ENCODE measurements around the gene ADGRD1. TPM values are rescaled to one million over a fixed set of nuclear protein-coding genes. Genes with fewer than 3 reads are reported as not detected.

Gene ADGRD1
- polyA plus RNA-seq, 3 donors = 4.7 to 17.9 (median 4.9) TPM

- TF ChIP-seq, protein P1, sequence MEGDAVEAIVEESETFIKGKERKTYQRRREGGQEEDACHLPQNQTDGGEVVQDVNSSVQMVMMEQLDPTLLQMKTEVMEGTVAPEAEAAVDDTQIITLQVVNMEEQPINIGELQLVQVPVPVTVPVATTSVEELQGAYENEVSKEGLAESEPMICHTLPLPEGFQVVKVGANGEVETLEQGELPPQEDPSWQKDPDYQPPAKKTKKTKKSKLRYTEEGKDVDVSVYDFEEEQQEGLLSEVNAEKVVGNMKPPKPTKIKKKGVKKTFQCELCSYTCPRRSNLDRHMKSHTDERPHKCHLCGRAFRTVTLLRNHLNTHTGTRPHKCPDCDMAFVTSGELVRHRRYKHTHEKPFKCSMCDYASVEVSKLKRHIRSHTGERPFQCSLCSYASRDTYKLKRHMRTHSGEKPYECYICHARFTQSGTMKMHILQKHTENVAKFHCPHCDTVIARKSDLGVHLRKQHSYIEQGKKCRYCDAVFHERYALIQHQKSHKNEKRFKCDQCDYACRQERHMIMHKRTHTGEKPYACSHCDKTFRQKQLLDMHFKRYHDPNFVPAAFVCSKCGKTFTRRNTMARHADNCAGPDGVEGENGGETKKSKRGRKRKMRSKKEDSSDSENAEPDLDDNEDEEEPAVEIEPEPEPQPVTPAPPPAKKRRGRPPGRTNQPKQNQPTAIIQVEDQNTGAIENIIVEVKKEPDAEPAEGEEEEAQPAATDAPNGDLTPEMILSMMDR (IDR thresholded peaks at IDR 0.05) = no peak
- DNase-seq = no peak
- Mint-ChIP-seq H3K4me1 (no peaks in the 10 kb centered on the region), H3K4me3 (no peak overlapping the region), H3K9me3 (peaks cover 0 to 1% (median 0%) of the 10 kb centered on the region in 7 donors), H3K27ac (no peak overlapping the region), H3K27me3 (ENCODE audit: low read depth in 3 of 3) (peaks cover 11 to 31% (median 17%) of the 10 kb centered on the region in 3 donors), H3K36me3 (peaks cover 0 to 4% of the 10 kb centered on the region in 2 donors)
- H3K27ac ChIP-seq (ENCODE audit: low read depth in 1 of 2, low read length in 2 of 2) = no peak overlapping the region
- H3K36me3 ChIP-seq (replicated peaks in 1 of 2; ENCODE audit: control insufficient read depth in 1 of 2, insufficient read depth in 2 of 2, low read length in 2 of 2) = no peaks in the 10 kb centered on the region
- no peak overlapping the region for H3K4me2 ChIP-seq (replicated peaks; ENCODE audit: extremely low read depth, low read length, poor library complexity, severe bottlenecking)
- no peaks in the 10 kb centered on the region for H3K4me1 ChIP-seq (ENCODE audit: control insufficient read depth in 1 of 2, insufficient read depth in 2 of 2, low read length in 2 of 2)
- WGBS (ENCODE audit: insufficient coverage) = 78% methylated on average over 19 of the region's 25 CpGs
- no peak overlapping the region for H2AFZ ChIP-seq (ENCODE audit: insufficient read depth, low read depth, low read length, poor library complexity, severe bottlenecking)
- intact Hi-C loops (cut with micrococcal nuclease) = no loop called here
- no peaks in the 10 kb centered on the region for H3K9me3 ChIP-seq (replicated peaks in 1 of 2; ENCODE audit: control insufficient read depth in 1 of 2, insufficient read depth in 1 of 2, low read length in 2 of 2)
- H4K20me1 ChIP-seq (ENCODE audit: insufficient read depth, low read length) = peaks cover 39% of the 10 kb centered on the region
- no peak overlapping the region for H3K4me3 ChIP-seq (replicated peaks in 1 of 3; ENCODE audit: low read depth in 2 of 3, low read length in 3 of 3)
- no peaks in the 10 kb centered on the region for H3K79me2 ChIP-seq (ENCODE audit: insufficient read depth, low read length)
- no peaks in the 10 kb centered on the region for H3K27me3 ChIP-seq (ENCODE audit: control insufficient read depth in 2 of 2, insufficient read depth in 2 of 2, low read length in 2 of 2)
- no peak overlapping the region for H3K9ac ChIP-seq (ENCODE audit: insufficient read depth, low read length, poor library complexity, severe bottlenecking)
Measured at GRCh38 chr12:131057211-131057721, 103.6 kb downstream of the ADGRD1 start.

DNA sequence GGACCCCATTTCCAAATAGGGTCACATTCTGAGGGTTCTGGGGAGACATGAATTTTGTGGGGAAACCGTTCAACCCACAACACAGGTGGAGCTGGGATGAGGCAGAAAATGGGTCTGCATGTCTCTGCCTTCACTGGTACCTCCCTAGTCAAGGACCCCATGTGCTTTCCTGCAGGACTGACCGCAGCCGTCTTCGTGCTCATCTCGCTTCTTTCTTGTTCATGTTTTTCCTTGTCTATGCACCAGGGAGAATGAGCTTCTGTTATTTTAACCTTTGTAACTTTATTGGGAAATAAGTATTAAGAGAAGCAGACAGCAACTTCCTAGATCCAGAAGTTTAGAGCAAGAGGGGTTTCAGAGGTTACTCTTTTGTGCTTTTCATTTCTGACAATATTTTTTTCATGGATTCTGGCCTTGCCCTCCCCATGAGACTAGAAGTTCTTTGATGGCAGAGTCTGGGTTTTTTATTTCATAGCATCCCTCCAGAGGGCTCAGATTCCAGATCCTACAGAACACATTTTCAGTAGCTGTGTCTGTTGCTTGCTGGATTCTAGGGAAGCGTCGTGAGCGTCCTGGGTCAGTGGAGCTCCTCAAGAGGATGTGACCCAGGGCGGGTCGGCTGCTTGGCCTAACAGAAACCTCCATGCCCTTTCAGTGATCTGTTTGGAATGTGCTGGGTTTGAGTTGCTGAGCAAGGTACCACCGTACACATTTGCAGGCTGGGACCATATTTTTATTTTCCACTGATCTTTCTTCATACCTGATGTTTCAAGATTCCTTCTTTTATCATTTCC is 104.2 kb downstream of the ADGRD1 start:
- H4K20me1 ChIP-seq (ENCODE audit: insufficient read depth, low read length) = peaks cover 32% of the 10 kb centered on the region
- Mint-ChIP-seq H3K36me3 (peaks cover 0 to 4% of the 10 kb centered on the region in 2 donors), H3K27me3 (ENCODE audit: low read depth in 3 of 3) (peaks cover 12 to 31% (median 19%) of the 10 kb centered on the region in 3 donors), H3K4me3 (no peak overlapping the region), H3K27ac (no peak overlapping the region), H3K9me3 (no peaks in the 10 kb centered on the region), H3K4me1 (no peaks in the 10 kb centered on the region)
- intact Hi-C loops (cut with micrococcal nuclease) = no loop called here
- no peaks in the 10 kb centered on the region for H3K79me2 ChIP-seq (ENCODE audit: insufficient read depth, low read length)
- no peaks in the 10 kb centered on the region for H3K27me3 ChIP-seq (ENCODE audit: control insufficient read depth in 2 of 2, insufficient read depth in 2 of 2, low read length in 2 of 2)
- TF ChIP-seq, protein P1 (IDR thresholded peaks at IDR 0.05) = no peak
- no peaks in the 10 kb centered on the region for H3K36me3 ChIP-seq (replicated peaks in 1 of 2; ENCODE audit: control insufficient read depth in 1 of 2, insufficient read depth in 2 of 2, low read length in 2 of 2)
- DNase-seq = no peak
- H3K9me3 ChIP-seq (replicated peaks in 1 of 2; ENCODE audit: control insufficient read depth in 1 of 2, insufficient read depth in 1 of 2, low read length in 2 of 2) = no peaks in the 10 kb centered on the region
- H3K4me2 ChIP-seq (replicated peaks; ENCODE audit: extremely low read depth, low read length, poor library complexity, severe bottlenecking) = no peak overlapping the region
- no peak overlapping the region for H3K4me3 ChIP-seq (replicated peaks in 1 of 3; ENCODE audit: low read depth in 2 of 3, low read length in 3 of 3)
- no peaks in the 10 kb centered on the region for H3K4me1 ChIP-seq (ENCODE audit: control insufficient read depth in 1 of 2, insufficient read depth in 2 of 2, low read length in 2 of 2)
- H3K27ac ChIP-seq (ENCODE audit: low read depth in 1 of 2, low read length in 2 of 2) = no peak overlapping the region
- H3K9ac ChIP-seq (ENCODE audit: insufficient read depth, low read length, poor library complexity, severe bottlenecking) = no peak overlapping the region
- 93% methylated on average over 7 of the region's 11 CpGs for WGBS (ENCODE audit: insufficient coverage)
- H2AFZ ChIP-seq (ENCODE audit: insufficient read depth, low read depth, low read length, poor library complexity, severe bottlenecking) = no peak overlapping the region
